Gastroesophageal sphincter (tissue), 3 donors: ENCODE data around the gene NCR3LG1.

Experiments
- EP300 ChIP-seq: sonication (generic); formaldehyde crosslinking; IDR thresholded peaks from one replicate; pipeline ENCODE4 v1.6.1; 2017; ENCODE audit warnings: antibody characterized with exemption, mild to moderate bottlenecking
- POLR2A ChIP-seq, 2 donors: fragments of 450-650 bp; IDR thresholded peaks; one replicate each; pipeline ENCODE4 v1.6.1; 2017; ENCODE audit warnings: antibody characterized with exemption in 2 of 2, mild to moderate bottlenecking in 2 of 2, moderate library complexity in 1 of 2
- POLR2AphosphoS5 ChIP-seq: sonication (generic); formaldehyde crosslinking; IDR thresholded peaks from one replicate; pipeline ENCODE4 v1.6.1; 2017; ENCODE audit warnings: antibody characterized with exemption
- TF ChIP-seq, protein P1 (sequence below), 4 experiments: fragments of 200-600 bp in 2 of 4; fragments of 450-650 bp in 2 of 4; sonication (generic) in 1 of 4; IDR thresholded peaks; one replicate each; pipeline ENCODE4 v1.5.1; 2017 to 2019; ENCODE audit warnings: antibody characterized with exemption in 4 of 4, mild to moderate bottlenecking in 2 of 4, moderate library complexity in 2 of 4

DNA sequence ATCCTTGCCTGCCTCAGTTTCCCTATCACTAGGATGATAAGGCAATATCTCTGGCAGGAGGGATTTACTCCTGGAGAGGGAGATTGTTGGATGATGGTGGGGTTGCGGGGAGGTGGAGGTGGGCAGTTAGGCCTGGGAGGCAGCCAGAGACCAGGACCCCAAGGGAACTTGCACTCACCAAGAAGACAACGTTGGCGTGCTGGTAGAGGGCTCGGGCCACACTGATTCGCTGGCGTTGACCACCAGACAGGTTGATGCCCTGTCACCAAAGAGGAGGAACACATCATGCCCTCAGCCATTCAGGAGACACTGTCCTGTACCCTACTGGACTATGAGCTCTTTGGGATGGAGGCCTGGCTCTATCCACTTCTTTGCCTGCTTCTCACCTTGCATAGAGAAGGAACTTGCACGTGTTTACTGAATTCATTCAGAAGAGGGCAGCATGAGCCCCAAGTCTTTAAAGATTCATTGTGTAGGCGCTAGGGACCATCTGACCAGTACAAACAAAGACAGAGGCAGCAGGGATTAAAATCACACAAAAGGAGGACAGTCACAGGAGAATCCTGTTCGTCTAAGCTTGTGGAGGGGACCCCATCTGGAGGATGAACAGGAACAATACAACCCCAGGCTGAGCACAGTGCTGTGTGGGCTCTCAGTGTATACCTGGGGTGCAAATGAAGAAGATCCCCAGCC lies 61.0 kb downstream of the NCR3LG1 start:
- TF ChIP-seq, protein P1, sequence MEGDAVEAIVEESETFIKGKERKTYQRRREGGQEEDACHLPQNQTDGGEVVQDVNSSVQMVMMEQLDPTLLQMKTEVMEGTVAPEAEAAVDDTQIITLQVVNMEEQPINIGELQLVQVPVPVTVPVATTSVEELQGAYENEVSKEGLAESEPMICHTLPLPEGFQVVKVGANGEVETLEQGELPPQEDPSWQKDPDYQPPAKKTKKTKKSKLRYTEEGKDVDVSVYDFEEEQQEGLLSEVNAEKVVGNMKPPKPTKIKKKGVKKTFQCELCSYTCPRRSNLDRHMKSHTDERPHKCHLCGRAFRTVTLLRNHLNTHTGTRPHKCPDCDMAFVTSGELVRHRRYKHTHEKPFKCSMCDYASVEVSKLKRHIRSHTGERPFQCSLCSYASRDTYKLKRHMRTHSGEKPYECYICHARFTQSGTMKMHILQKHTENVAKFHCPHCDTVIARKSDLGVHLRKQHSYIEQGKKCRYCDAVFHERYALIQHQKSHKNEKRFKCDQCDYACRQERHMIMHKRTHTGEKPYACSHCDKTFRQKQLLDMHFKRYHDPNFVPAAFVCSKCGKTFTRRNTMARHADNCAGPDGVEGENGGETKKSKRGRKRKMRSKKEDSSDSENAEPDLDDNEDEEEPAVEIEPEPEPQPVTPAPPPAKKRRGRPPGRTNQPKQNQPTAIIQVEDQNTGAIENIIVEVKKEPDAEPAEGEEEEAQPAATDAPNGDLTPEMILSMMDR (IDR thresholded peaks at IDR 0.05) = no peak
- TF ChIP-seq POLR2A (IDR thresholded peaks at IDR 0.05) (no peak), POLR2AphosphoS5 (no peak), EP300 (no peak)
